Measurements from ENCODE around the gene RHOU.

Gene RHOU

GRCh38 chr1:228758447-228758846 is 23.2 kb downstream of the RHOU start:
- Histone ChIP-seq H3K9ac (no peak overlapping the region), H3K4me1 (no peaks in the 10 kb centered on the region), H3K27ac (no peak overlapping the region), H3K36me3 (ENCODE audit: control insufficient read depth, insufficient read depth, low read length) (no peaks in the 10 kb centered on the region), H3K9me3 (ENCODE audit: control insufficient read depth, low read length) (no peaks in the 10 kb centered on the region), H3K79me2 (no peaks in the 10 kb centered on the region), H3K4me3 (ENCODE audit: low read depth, low read length) (no peak overlapping the region), H3K4me2 (ENCODE audit: low read length) (no peak overlapping the region), H2AFZ (no peak overlapping the region), H3K27me3 (ENCODE audit: control insufficient read depth, insufficient read depth, low read length) (no peaks in the 10 kb centered on the region)
- TF ChIP-seq CTCF (IDR thresholded peaks at IDR 0.05): no peak

GRCh38 chr1:228760979-228761378 is 25.7 kb downstream of the RHOU start:
- H3K9me3 ChIP-seq (ENCODE audit: control insufficient read depth, low read length): no peaks in the 10 kb centered on the region
- no peaks in the 10 kb centered on the region for H3K4me1 ChIP-seq
- H3K4me3 ChIP-seq (ENCODE audit: low read depth, low read length): no peak overlapping the region
- no peak overlapping the region for H3K4me2 ChIP-seq (ENCODE audit: low read length)
- no peak for TF ChIP-seq CTCF (IDR thresholded peaks at IDR 0.05)
- H3K27ac ChIP-seq: no peak overlapping the region
- H3K9ac ChIP-seq: no peak overlapping the region
- no peaks in the 10 kb centered on the region for H3K27me3 ChIP-seq (ENCODE audit: control insufficient read depth, insufficient read depth, low read length)
- H3K36me3 ChIP-seq (ENCODE audit: control insufficient read depth, insufficient read depth, low read length): no peaks in the 10 kb centered on the region
- no peak overlapping the region for H2AFZ ChIP-seq
- H3K79me2 ChIP-seq: no peaks in the 10 kb centered on the region

GRCh38 chr1:228763561-228763960 is 28.3 kb downstream of the RHOU start:
- no peaks in the 10 kb centered on the region for H3K36me3 ChIP-seq (ENCODE audit: control insufficient read depth, insufficient read depth, low read length)
- H3K27me3 ChIP-seq (ENCODE audit: control insufficient read depth, insufficient read depth, low read length): no peaks in the 10 kb centered on the region
- H3K4me1 ChIP-seq: peaks cover 3% of the 10 kb centered on the region
- no peak overlapping the region for H3K9ac ChIP-seq
- H3K4me3 ChIP-seq (ENCODE audit: low read depth, low read length): no peak overlapping the region
- H3K27ac ChIP-seq: no peak overlapping the region
- H3K79me2 ChIP-seq: no peaks in the 10 kb centered on the region
- no peak overlapping the region for H2AFZ ChIP-seq
- H3K9me3 ChIP-seq (ENCODE audit: control insufficient read depth, low read length): no peaks in the 10 kb centered on the region
- no peak for TF ChIP-seq CTCF (IDR thresholded peaks at IDR 0.05)
- no peak overlapping the region for H3K4me2 ChIP-seq (ENCODE audit: low read length)

GRCh38 chr1:228765168-228765946 is 30.1 kb downstream of the RHOU start:
- Histone ChIP-seq H2AFZ (no peak overlapping the region), H3K9me3 (ENCODE audit: control insufficient read depth, low read length) (no peaks in the 10 kb centered on the region), H3K27ac (no peak overlapping the region), H3K4me3 (ENCODE audit: low read depth, low read length) (no peak overlapping the region), H3K36me3 (ENCODE audit: control insufficient read depth, insufficient read depth, low read length) (no peaks in the 10 kb centered on the region), H3K9ac (no peak overlapping the region), H3K4me1 (peaks cover 3% of the 10 kb centered on the region), H3K79me2 (no peaks in the 10 kb centered on the region), H3K4me2 (ENCODE audit: low read length) (no peak overlapping the region), H3K27me3 (ENCODE audit: control insufficient read depth, insufficient read depth, low read length) (no peaks in the 10 kb centered on the region)
- no peak for TF ChIP-seq CTCF (IDR thresholded peaks at IDR 0.05)

- Histone ChIP-seq H2AFZ (no peak overlapping the region), H3K27me3 (ENCODE audit: control insufficient read depth, insufficient read depth, low read length) (no peaks in the 10 kb centered on the region), H3K4me3 (ENCODE audit: low read depth, low read length) (no peak overlapping the region), H3K36me3 (ENCODE audit: control insufficient read depth, insufficient read depth, low read length) (no peaks in the 10 kb centered on the region), H3K4me2 (ENCODE audit: low read length) (no peak overlapping the region), H3K9ac (no peak overlapping the region), H3K9me3 (ENCODE audit: control insufficient read depth, low read length) (no peaks in the 10 kb centered on the region), H3K4me1 (peaks cover 3% of the 10 kb centered on the region), H3K79me2 (no peaks in the 10 kb centered on the region), H3K27ac (no peak overlapping the region)
- TF ChIP-seq CTCF (IDR thresholded peaks at IDR 0.05): no peak
These were observed 31.5 kb downstream of the RHOU start for GRCh38 chr1:228766788-228767187.
